H9 (cell line): Measurements from ENCODE around the gene HTRA3. TPM values are rescaled to one million over a fixed set of nuclear protein-coding genes. Genes with fewer than 3 reads are reported as not detected.

Experiments
- DNase-seq: peaks from one replicate; pipeline ENCODE4 v3.0.0-alpha.2; 2017
- H2AFZ ChIP-seq: one replicate; pipeline ENCODE4 v1.6.1; 2013; ENCODE audit warnings: mild to moderate bottlenecking, low read length, control low read depth, moderate library complexity
- H2AK5ac ChIP-seq: 2 replicates; pipeline ENCODE4 v1.6.1; 2013; ENCODE audit warnings: low read length, control low read depth, mixed read lengths; ENCODE audit not compliant: insufficient read length
- H2BK120ac ChIP-seq: one replicate; pipeline ENCODE4 v1.6.1; 2013; ENCODE audit warnings: low read depth, mild to moderate bottlenecking, low read length, control low read depth, inconsistent platforms; ENCODE audit not compliant: poor library complexity, severe bottlenecking
- H2BK12ac ChIP-seq: 2 replicates; pipeline ENCODE4 v1.6.1; 2013; ENCODE audit warnings: low read length, control low read depth, mixed read lengths, low read depth; ENCODE audit not compliant: insufficient read length
- H2BK15ac ChIP-seq: 2 replicates; pipeline ENCODE4 v1.6.1; 2013; ENCODE audit warnings: low read depth, low read length, control low read depth
- H2BK20ac ChIP-seq: one replicate; pipeline ENCODE4 v1.6.1; 2013; ENCODE audit warnings: low read depth, mild to moderate bottlenecking, low read length, control low read depth, inconsistent platforms; ENCODE audit not compliant: poor library complexity, severe bottlenecking
- H2BK5ac ChIP-seq: 2 replicates; pipeline ENCODE4 v1.6.1; 2013; ENCODE audit warnings: low read length, control low read depth, mixed read lengths; ENCODE audit not compliant: insufficient read length
- H3K14ac ChIP-seq: 2 replicates; pipeline ENCODE4 v1.6.1; 2013; ENCODE audit warnings: low read length, control low read depth; ENCODE audit not compliant: insufficient read depth
- H3K18ac ChIP-seq: 2 replicates; pipeline ENCODE4 v1.6.1; 2013; ENCODE audit warnings: low read depth, mild to moderate bottlenecking, mixed read lengths, low read length, control low read depth; ENCODE audit not compliant: insufficient read length
- H3K23ac ChIP-seq: 2 replicates; pipeline ENCODE4 v1.6.1; 2013; ENCODE audit warnings: low read length, control low read depth, mixed read lengths, low read depth; ENCODE audit not compliant: insufficient read length
- H3K23me2 ChIP-seq: 2 replicates; pipeline ENCODE4 v1.6.1; 2013; ENCODE audit warnings: low read depth, mild to moderate bottlenecking, mixed read lengths, low read length, control low read depth; ENCODE audit not compliant: insufficient read length, poor library complexity, severe bottlenecking
- H3K27ac ChIP-seq: 2 replicates; pipeline ENCODE4 v1.5.1; 2013; ENCODE audit warnings: low read length, control low read depth, mixed read lengths, low read depth; ENCODE audit not compliant: insufficient read length
- H3K27me3 ChIP-seq: 2 replicates; pipeline ENCODE4 v1.6.1; 2013; ENCODE audit warnings: low read length, control low read depth, inconsistent platforms; ENCODE audit not compliant: insufficient read depth
- H3K4ac ChIP-seq: 2 replicates; pipeline ENCODE4 v1.6.1; 2013; ENCODE audit warnings: low read depth, mild to moderate bottlenecking, control low read depth, inconsistent platforms, low read length, moderate library complexity
- H3K4me1 ChIP-seq: 2 replicates; pipeline ENCODE4 v1.6.1; 2013; ENCODE audit warnings: low read length, control low read depth, inconsistent platforms; ENCODE audit not compliant: insufficient read depth
- H3K4me2 ChIP-seq: 2 replicates; pipeline ENCODE4 v1.6.1; 2013; ENCODE audit warnings: low read length, control low read depth, mixed read lengths; ENCODE audit not compliant: insufficient read length, insufficient read depth
- H3K56ac ChIP-seq: 2 replicates; pipeline ENCODE4 v1.6.1; 2013; ENCODE audit warnings: low read depth, mild to moderate bottlenecking, mixed read lengths, low read length, control low read depth; ENCODE audit not compliant: insufficient read length
- H3K79me1 ChIP-seq: 2 replicates; pipeline ENCODE4 v1.6.1; 2013; ENCODE audit warnings: low read depth, mild to moderate bottlenecking, moderate library complexity, low read length, control low read depth, inconsistent platforms; ENCODE audit not compliant: insufficient read depth, poor library complexity, severe bottlenecking
- H3K79me2 ChIP-seq: 2 replicates; pipeline ENCODE4 v1.6.1; 2013; ENCODE audit warnings: low read length, control low read depth, inconsistent platforms; ENCODE audit not compliant: insufficient read depth
- H3K9ac ChIP-seq: 2 replicates; pipeline ENCODE4 v1.6.1; 2013; ENCODE audit warnings: low read length, control low read depth, mixed read lengths; ENCODE audit not compliant: insufficient read length; ENCODE audit errors: extremely low read depth
- H3K9me3 ChIP-seq: one replicate; pipeline ENCODE4 v1.6.1; 2013; ENCODE audit warnings: low read depth, low read length, inconsistent platforms; ENCODE audit not compliant: control insufficient read depth
- H3T11ph ChIP-seq: one replicate; pipeline ENCODE4 v1.6.1; 2013; ENCODE audit warnings: mild to moderate bottlenecking, low read length, control low read depth, inconsistent platforms
- H4K20me1 ChIP-seq: one replicate; pipeline ENCODE4 v1.6.1; 2013; ENCODE audit not compliant: control insufficient read depth, insufficient read length, insufficient read depth
- H4K5ac ChIP-seq: 2 replicates; pipeline ENCODE4 v1.6.1; 2013; ENCODE audit warnings: low read depth, mild to moderate bottlenecking, mixed read lengths, low read length, control low read depth; ENCODE audit not compliant: insufficient read length
- H4K8ac ChIP-seq: replicated peaks from 2 replicates; pipeline ENCODE4 v1.6.1; 2013; ENCODE audit warnings: low read length, control low read depth, mixed read lengths, low read depth; ENCODE audit not compliant: insufficient read length
- H4K91ac ChIP-seq: 2 replicates; pipeline ENCODE4 v1.6.1; 2013; ENCODE audit warnings: low read depth, mild to moderate bottlenecking, moderate library complexity, mixed read lengths, low read length, control low read depth; ENCODE audit not compliant: insufficient read length
- H3K27ac Mint-ChIP-seq, 3 experiments: 2 replicates in 2 of 3; 3 replicates in 1 of 3; pipeline ENCODE4 v1.8.0; 2020 to 2021; ENCODE audit warnings: mixed read lengths in 3 of 3, mild to moderate bottlenecking in 1 of 3, moderate library complexity in 1 of 3
- H3K27me3 Mint-ChIP-seq: 2 replicates; pipeline ENCODE4 v1.8.0; 2021; ENCODE audit warnings: low read depth, mild to moderate bottlenecking, moderate library complexity, mixed read lengths
- H3K36me3 Mint-ChIP-seq, 3 experiments: 2 replicates in 2 of 3; 3 replicates in 1 of 3; pipeline ENCODE4 v1.8.0; 2020 to 2021; ENCODE audit warnings: low read depth in 3 of 3, mixed read lengths in 3 of 3; ENCODE audit not compliant: insufficient read depth in 1 of 3
- H3K4me1 Mint-ChIP-seq, 2 experiments: 2 replicates each; pipeline ENCODE4 v1.8.0; 2020; ENCODE audit warnings: mixed read lengths in 2 of 2
- H3K4me3 Mint-ChIP-seq, 2 experiments: 2 replicates in 1 of 2; 3 replicates in 1 of 2; pipeline ENCODE4 v1.8.0; 2020 to 2021; ENCODE audit warnings: mild to moderate bottlenecking in 2 of 2, mixed read lengths in 2 of 2, moderate library complexity in 1 of 2
- H3K9me3 Mint-ChIP-seq, 2 experiments: 2 replicates in 1 of 2; 3 replicates in 1 of 2; pipeline ENCODE4 v1.8.0; 2020; ENCODE audit warnings: mild to moderate bottlenecking in 2 of 2, mixed read lengths in 2 of 2, moderate library complexity in 1 of 2
- WGBS: extraction: QIAGEN DNeasy Blood & Tissue Kit; methylation state at CpG from one replicate; pipeline ENCODE4 v1.1.7; 2013; ENCODE audit warnings: missing lambda C conversion rate, low lambda C conversion rate, mixed read lengths; ENCODE audit not compliant: insufficient read length; ENCODE audit errors: extremely low coverage; 5-methylcytosine and 5-hydroxymethylcytosine counted together
- total RNA-seq: library from RNA; stranded (reverse); gene quantifications from 2 replicates; pipeline ENCODE4 v1.2.1, GENCODE V29; 2021
- TF ChIP-seq, protein P1 (sequence below): fragments of 200-600 bp; sonication (generic); conservative IDR thresholded peaks from 3 replicates; pipeline ENCODE4 v1.8.0; 2021; ENCODE audit warnings: antibody characterized with exemption, mild to moderate bottlenecking

The HTRA3 gene
- total RNA-seq, 1 experiment from 2014 or later = 3.0 TPM

- H3K9me3 ChIP-seq = no peaks in the 10 kb centered on the region
- no peak overlapping the region for H2BK120ac ChIP-seq
- H4K91ac ChIP-seq = no peak overlapping the region
- no CpG with 5 or more reads among the region's 19 CpGs for WGBS
- no peak overlapping the region for H2AK5ac ChIP-seq
- H3K4me1 Mint-ChIP-seq = peaks cover 32 to 34% of the 10 kb centered on the region in 2 experiments
- no peak overlapping the region for H4K8ac ChIP-seq
- H3K4me3 Mint-ChIP-seq = no peak overlapping the region
- no peaks in the 10 kb centered on the region for H4K20me1 ChIP-seq
- peaks cover 36% of the 10 kb centered on the region for H3K27me3 Mint-ChIP-seq
- peaks cover 0 to 11% (median 1%) of the 10 kb centered on the region in 3 experiments; a peak in 1 of 7 replicates for H3K36me3 Mint-ChIP-seq
- TF ChIP-seq, protein P1, sequence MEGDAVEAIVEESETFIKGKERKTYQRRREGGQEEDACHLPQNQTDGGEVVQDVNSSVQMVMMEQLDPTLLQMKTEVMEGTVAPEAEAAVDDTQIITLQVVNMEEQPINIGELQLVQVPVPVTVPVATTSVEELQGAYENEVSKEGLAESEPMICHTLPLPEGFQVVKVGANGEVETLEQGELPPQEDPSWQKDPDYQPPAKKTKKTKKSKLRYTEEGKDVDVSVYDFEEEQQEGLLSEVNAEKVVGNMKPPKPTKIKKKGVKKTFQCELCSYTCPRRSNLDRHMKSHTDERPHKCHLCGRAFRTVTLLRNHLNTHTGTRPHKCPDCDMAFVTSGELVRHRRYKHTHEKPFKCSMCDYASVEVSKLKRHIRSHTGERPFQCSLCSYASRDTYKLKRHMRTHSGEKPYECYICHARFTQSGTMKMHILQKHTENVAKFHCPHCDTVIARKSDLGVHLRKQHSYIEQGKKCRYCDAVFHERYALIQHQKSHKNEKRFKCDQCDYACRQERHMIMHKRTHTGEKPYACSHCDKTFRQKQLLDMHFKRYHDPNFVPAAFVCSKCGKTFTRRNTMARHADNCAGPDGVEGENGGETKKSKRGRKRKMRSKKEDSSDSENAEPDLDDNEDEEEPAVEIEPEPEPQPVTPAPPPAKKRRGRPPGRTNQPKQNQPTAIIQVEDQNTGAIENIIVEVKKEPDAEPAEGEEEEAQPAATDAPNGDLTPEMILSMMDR = no peak
- no peak overlapping the region for H2BK12ac ChIP-seq
- DNase-seq = peak; percentile 26
- no peak overlapping the region for H3K18ac ChIP-seq
- H3K27ac Mint-ChIP-seq = no peak overlapping the region; a peak in 2 of 7 replicates
- no peaks in the 10 kb centered on the region for H3K79me2 ChIP-seq
- H2BK15ac ChIP-seq = no peak overlapping the region
- H2BK20ac ChIP-seq = no peak overlapping the region
- H4K5ac ChIP-seq = no peak overlapping the region
- no peaks in the 10 kb centered on the region for H3K79me1 ChIP-seq
- no peak overlapping the region for H3K4ac ChIP-seq
- no peaks in the 10 kb centered on the region for H3K9me3 Mint-ChIP-seq
- H3K27ac ChIP-seq = no peak overlapping the region
- no peaks in the 10 kb centered on the region for H3K23me2 ChIP-seq
- no peaks in the 10 kb centered on the region for H3K4me1 ChIP-seq
- H3T11ph ChIP-seq = no peak overlapping the region
- peak overlapping the region; percentile 32; the same call in 1 of the 2 replicates for H3K14ac ChIP-seq
- no peak overlapping the region for H3K56ac ChIP-seq
- no peak overlapping the region for H2AFZ ChIP-seq
- no peak overlapping the region for H3K23ac ChIP-seq
- no peaks in the 10 kb centered on the region; the same call in 1 of the 2 replicates for H3K27me3 ChIP-seq
- H3K4me2 ChIP-seq = no peak overlapping the region
- H2BK5ac ChIP-seq = no peak overlapping the region
- no peak overlapping the region for H3K9ac ChIP-seq
These were observed 81.4 kb downstream of the HTRA3 start for GRCh38 chr4:8350841-8351461.
